Neural cell (in vitro differentiated cells): ENCODE results near the gene PLXNC1. TPM values are rescaled to one million over a fixed set of nuclear protein-coding genes. Genes with fewer than 3 reads are reported as not detected.

Source experiments
- H2AFZ ChIP-seq: fragments of 200-600, 300-800 bp; sonication (generic), shearing (Covaris generic); 2 replicates; pipeline ENCODE4 v1.6.0; 2014; ENCODE audit warnings: low read depth, mild to moderate bottlenecking, antibody characterized with exemption, low read length, moderate library complexity
- H3F3A ChIP-seq: fragments of 200-600 bp; shearing (Covaris generic); 2 replicates; pipeline ENCODE4 v1.6.1; 2016; ENCODE audit warnings: mild to moderate bottlenecking, moderate library complexity, mixed read lengths, antibody characterized with exemption, low read length; ENCODE audit not compliant: insufficient read depth, poor library complexity, severe bottlenecking
- H3K27ac ChIP-seq: fragments of 200-600, 300-800 bp; sonication (generic), shearing (Covaris generic); 2 replicates; pipeline ENCODE4 v1.5.1; 2014; ENCODE audit warnings: mild to moderate bottlenecking, low read length, moderate library complexity
- H3K27me3 ChIP-seq: fragments of 300-800, 200-600 bp; sonication (generic), shearing (Covaris generic); 2 replicates; pipeline ENCODE4 v1.6.0; 2014; ENCODE audit warnings: mild to moderate bottlenecking, low read depth, low read length, moderate library complexity; ENCODE audit not compliant: insufficient read depth
- H3K36me3 ChIP-seq: fragments of 300-800, 200-600 bp; sonication (generic), shearing (Covaris generic); 2 replicates; pipeline ENCODE4 v1.5.1; 2014; ENCODE audit warnings: mild to moderate bottlenecking, antibody characterized with exemption, low read length, moderate library complexity; ENCODE audit not compliant: insufficient read depth
- H3K4me2 ChIP-seq: fragments of 300-800, 200-600 bp; sonication (generic), shearing (Covaris generic); 2 replicates; pipeline ENCODE4 v1.6.0; 2014; ENCODE audit warnings: mild to moderate bottlenecking, low read length
- H3K4me3 ChIP-seq: fragments of 300-800, 200-600 bp; sonication (generic), shearing (Covaris generic); 2 replicates; pipeline ENCODE4 v1.5.1; 2014; ENCODE audit warnings: mild to moderate bottlenecking, low read length, moderate library complexity
- H3K79me2 ChIP-seq: fragments of 200-600 bp; shearing (Covaris generic); replicated peaks from 2 replicates; pipeline ENCODE4 v1.6.0; 2014; ENCODE audit warnings: mild to moderate bottlenecking, low read length, moderate library complexity; ENCODE audit not compliant: insufficient read depth
- H3K9ac ChIP-seq: fragments of 300-800, 200-600 bp; sonication (generic), shearing (Covaris generic); 2 replicates; pipeline ENCODE4 v1.6.1; 2016; ENCODE audit warnings: mild to moderate bottlenecking, low read length, mixed read lengths
- H3K9me2 ChIP-seq: fragments of 200-600 bp; shearing (Covaris generic); 2 replicates; pipeline ENCODE4 v1.6.1; 2016; ENCODE audit warnings: mild to moderate bottlenecking, low read length, mixed read lengths; ENCODE audit not compliant: insufficient read depth
- H3K9me3 ChIP-seq: fragments of 200-600, 300-800 bp; sonication (generic), shearing (Covaris generic); 2 replicates; pipeline ENCODE4 v1.6.1; 2016; ENCODE audit warnings: mild to moderate bottlenecking, mixed run types, low read length, moderate library complexity, mixed read lengths
- H4K20me1 ChIP-seq: fragments of 200-600 bp; shearing (Covaris generic); 2 replicates; pipeline ENCODE4 v1.6.1; 2016; ENCODE audit warnings: mild to moderate bottlenecking, mixed run types; ENCODE audit not compliant: insufficient read depth
- CTCF ChIP-seq: fragments of 450-650 bp; IDR thresholded peaks from 2 replicates; pipeline ENCODE4 v1.5.1; 2014; ENCODE audit warnings: antibody characterized with exemption, mild to moderate bottlenecking, moderate library complexity; ENCODE audit not compliant: poor library complexity, severe bottlenecking
- EP300 ChIP-seq: fragments of 450-650 bp; conservative IDR thresholded peaks from 2 replicates; pipeline ENCODE4 v1.6.1; 2014; ENCODE audit warnings: antibody characterized with exemption, mild to moderate bottlenecking, moderate library complexity; ENCODE audit not compliant: poor library complexity, severe bottlenecking
- EZH2 ChIP-seq: fragments of 200-600, 300-800 bp; shearing (Covaris generic), sonication (generic); IDR thresholded peaks from 2 replicates; pipeline ENCODE4 v1.6.1; 2014; ENCODE audit warnings: antibody characterized with exemption, low read length, borderline replicate concordance, mild to moderate bottlenecking; ENCODE audit not compliant: insufficient read depth, poor library complexity, severe bottlenecking
- MXI1 ChIP-seq: fragments of 450-650 bp; conservative IDR thresholded peaks from 2 replicates; pipeline ENCODE4 v1.6.1; 2014; ENCODE audit warnings: antibody characterized with exemption, mild to moderate bottlenecking; ENCODE audit not compliant: poor library complexity, severe bottlenecking
- POLR2AphosphoS5 ChIP-seq: IDR thresholded peaks from 2 replicates; pipeline ENCODE4 v1.6.1; 2012
- RAD21 ChIP-seq: fragments of 450-650 bp; conservative IDR thresholded peaks from 2 replicates; pipeline ENCODE4 v1.6.1; 2014; ENCODE audit warnings: antibody characterized with exemption, mild to moderate bottlenecking, moderate library complexity
- REST ChIP-seq: IDR thresholded peaks from 2 replicates; pipeline ENCODE4 v1.6.1; 2012; ENCODE audit warnings: borderline replicate concordance
- SMC3 ChIP-seq: fragments of 450-650 bp; conservative IDR thresholded peaks from 2 replicates; pipeline ENCODE4 v1.6.1; 2014; ENCODE audit warnings: antibody characterized with exemption, mild to moderate bottlenecking, moderate library complexity; ENCODE audit not compliant: poor library complexity
- TAF1 ChIP-seq: IDR thresholded peaks from 2 replicates; pipeline ENCODE4 v1.6.1; 2012; ENCODE audit warnings: low read depth
- polyA plus RNA-seq: library from polyadenylated mRNA; depleted of rRNA; stranded (reverse); fragments of >200 nt; gene quantifications from 2 replicates; pipeline ENCODE4 v1.2.3, GENCODE V29; 2014

PLXNC1 gene
- polyA plus RNA-seq, 1 donor from 2014 or later: 76.3 TPM

GRCh38 chr12:94128280-94128679, 20.1 kb upstream of the PLXNC1 start:
- H3K27me3 ChIP-seq: no peaks in the 10 kb centered on the region
- no peaks in the 10 kb centered on the region for H3K36me3 ChIP-seq
- H3K4me3 ChIP-seq: no peak overlapping the region
- no peaks in the 10 kb centered on the region for H3K79me2 ChIP-seq
- H2AFZ ChIP-seq: no peak overlapping the region
- H3K9me3 ChIP-seq: no peaks in the 10 kb centered on the region
- no peak for TF ChIP-seq EZH2
- TF ChIP-seq SMC3: no peak
- TF ChIP-seq CTCF: no peak
- no peak for TF ChIP-seq EP300
- no peak for TF ChIP-seq RAD21
- no peak for TF ChIP-seq POLR2AphosphoS5
- TF ChIP-seq MXI1: no peak
- no peak for TF ChIP-seq REST
- TF ChIP-seq TAF1: no peak
- H4K20me1 ChIP-seq: no peaks in the 10 kb centered on the region
- no peaks in the 10 kb centered on the region for H3K9me2 ChIP-seq
- no peak overlapping the region for H3K9ac ChIP-seq
- H3K27ac ChIP-seq: no peak overlapping the region
- H3K4me2 ChIP-seq: no peak overlapping the region
- H3F3A ChIP-seq: no peaks in the 10 kb centered on the region

GRCh38 chr12:94133964-94134795, 14.2 kb upstream of the PLXNC1 start:
- H3K27me3 ChIP-seq: no peaks in the 10 kb centered on the region
- no peak overlapping the region for H3K4me2 ChIP-seq

More at GRCh38 chr12:94133964-94134795, 14.2 kb upstream of the PLXNC1 start:
- Histone ChIP-seq H3K9ac (no peak overlapping the region), H3K4me3 (no peak overlapping the region), H3F3A (no peaks in the 10 kb centered on the region), H4K20me1 (no peaks in the 10 kb centered on the region), H2AFZ (no peak overlapping the region), H3K36me3 (no peaks in the 10 kb centered on the region), H3K27ac (no peak overlapping the region), H3K9me2 (no peaks in the 10 kb centered on the region), H3K9me3 (no peaks in the 10 kb centered on the region), H3K79me2 (no peaks in the 10 kb centered on the region)
- TF ChIP-seq RAD21 (peak; percentile 82), SMC3 (peak; percentile 85), CTCF (peak; percentile 83), EZH2 (no peak)
